GM20431 (cell line): ENCODE measurements around the gene CDHR5.

Experiments used
- in situ Hi-C: fragments of 300-500 bp; cut with MseI, MboI; formaldehyde crosslinking; loops from one replicate; pipeline ENCODE4 v1.15.0; 2020; ENCODE audit warnings: low sequenced_read_pairs; ENCODE audit not compliant: unreplicated experiment

CDHR5 gene

GRCh38 chr11:573146-573759 lies 51.5 kb downstream of the CDHR5 start:
- in situ Hi-C loops: no loop called here

- in situ Hi-C loops: no loop called here
Measured at GRCh38 chr11:571802-572185, 53.0 kb downstream of the CDHR5 start.

- in situ Hi-C loops: no loop called here
Measured at GRCh38 chr11:569158-569885, 55.4 kb downstream of the CDHR5 start.

- in situ Hi-C loops: no loop called here
Measured at GRCh38 chr11:568306-569157, 56.2 kb downstream of the CDHR5 start.

GRCh38 chr11:567629-568292 lies 57.0 kb downstream of the CDHR5 start:
- in situ Hi-C loops: no loop called here

GRCh38 chr11:567011-567628 lies 57.6 kb downstream of the CDHR5 start:
- in situ Hi-C loops: no loop called here
